Subcutaneous adipose tissue (tissue), 4 donors: ENCODE measurements around the gene CCDC87. TPM values are rescaled to one million over a fixed set of nuclear protein-coding genes. Genes with fewer than 3 reads are reported as not detected.

Experiments
- CTCF ChIP-seq: fragments of 450-650 bp; IDR thresholded peaks from one replicate; pipeline ENCODE4 v1.5.1; 2016; ENCODE audit warnings: low read depth, mild to moderate bottlenecking, control low read depth, antibody characterized with exemption, moderate library complexity
- total RNA-seq, 4 donors: library from RNA; depleted of rRNA; stranded (reverse); fragments of >200 nt; gene quantifications; one replicate each; pipeline ENCODE4 v1.1.0, GENCODE V29; 2016

CCDC87 gene
- total RNA-seq, 4 donors from 2014 or later = 0.17 TPM; not detected in 3

GRCh38 chr11:66595245-66595904, 2.5 kb upstream of the CCDC87 start:
- TF ChIP-seq CTCF = no peak

GRCh38 chr11:66593650-66594049, 787 bp upstream of the CCDC87 start:
- no peak for TF ChIP-seq CTCF

GRCh38 chr11:66593303-66593635, 406 bp upstream of the CCDC87 start:
- TF ChIP-seq CTCF = no peak

GRCh38 chr11:66591175-66591574, 1.7 kb downstream of the CCDC87 start:
- TF ChIP-seq CTCF = no peak

- TF ChIP-seq CTCF = no peak
These were observed 2.7 kb downstream of the CCDC87 start for GRCh38 chr11:66589996-66590675.

GRCh38 chr11:66586136-66586535, 6.7 kb downstream of the CCDC87 start:
- TF ChIP-seq CTCF = no peak

GRCh38 chr11:66581261-66581660, 11.6 kb downstream of the CCDC87 start:
- no peak for TF ChIP-seq CTCF
